ENCODE results near the gene ZFP92.

The ZFP92 gene

DNA sequence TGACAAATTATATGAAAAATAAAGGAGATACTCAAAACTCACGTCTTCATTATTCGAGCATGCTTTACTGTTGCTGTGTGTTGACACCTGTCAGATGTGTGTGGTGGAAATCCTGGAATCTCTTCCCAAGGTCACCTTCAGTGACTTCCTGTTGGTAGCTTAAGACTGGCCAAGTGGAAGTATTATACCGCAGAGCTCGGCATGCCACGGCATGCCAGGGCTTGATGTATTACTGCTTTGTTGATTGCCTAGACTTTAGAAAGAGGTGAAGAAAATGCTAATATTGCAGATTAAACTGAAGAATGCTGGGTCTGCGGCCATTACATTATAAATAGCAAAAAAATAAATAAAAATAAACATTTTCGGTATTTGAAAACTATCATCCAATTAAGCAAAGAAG is 30.0 kb downstream of the ZFP92 start:
- no peak for DNase-seq

DNA sequence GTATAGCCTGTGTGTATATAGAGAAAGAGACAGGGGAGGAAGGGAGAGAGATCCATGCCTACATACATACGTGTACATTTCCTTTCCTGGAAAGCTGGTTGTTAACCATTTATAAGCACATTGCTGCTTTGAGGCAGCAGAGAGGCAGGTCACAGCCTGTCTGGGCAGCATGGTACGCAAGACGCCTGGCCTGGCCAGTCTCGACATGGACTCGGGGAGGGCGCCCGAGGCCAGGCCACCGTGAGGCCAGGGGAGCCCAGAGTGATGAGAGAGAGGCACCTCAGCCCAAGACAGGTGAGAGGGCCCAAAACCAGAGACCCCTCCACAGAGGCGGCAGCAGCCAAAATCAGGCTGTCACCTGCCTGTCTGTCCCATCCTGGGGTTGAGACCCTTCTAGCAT is 30.7 kb downstream of the ZFP92 start:
- no peak for DNase-seq

DNA sequence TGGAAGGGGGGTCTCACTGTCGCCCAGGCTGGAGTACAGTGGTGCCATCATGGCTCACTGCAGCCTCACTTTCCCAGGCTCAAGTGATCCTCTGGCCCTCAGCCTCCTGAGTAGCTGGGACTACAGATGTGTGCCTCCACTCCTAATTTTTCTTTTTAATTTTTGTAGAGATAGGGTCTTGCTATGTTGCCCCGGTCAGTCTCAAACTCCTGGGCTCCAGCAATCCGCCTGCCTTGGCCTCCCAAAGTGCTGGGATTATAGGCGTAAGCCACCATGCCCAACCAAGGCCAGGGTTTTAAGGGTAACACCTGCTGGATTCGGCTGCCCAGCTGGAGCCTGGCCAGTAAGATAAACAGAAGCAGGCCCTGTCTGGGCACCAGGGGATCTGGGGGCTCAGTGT is 31.2 kb downstream of the ZFP92 start:
- DNase-seq: no peak

DNA sequence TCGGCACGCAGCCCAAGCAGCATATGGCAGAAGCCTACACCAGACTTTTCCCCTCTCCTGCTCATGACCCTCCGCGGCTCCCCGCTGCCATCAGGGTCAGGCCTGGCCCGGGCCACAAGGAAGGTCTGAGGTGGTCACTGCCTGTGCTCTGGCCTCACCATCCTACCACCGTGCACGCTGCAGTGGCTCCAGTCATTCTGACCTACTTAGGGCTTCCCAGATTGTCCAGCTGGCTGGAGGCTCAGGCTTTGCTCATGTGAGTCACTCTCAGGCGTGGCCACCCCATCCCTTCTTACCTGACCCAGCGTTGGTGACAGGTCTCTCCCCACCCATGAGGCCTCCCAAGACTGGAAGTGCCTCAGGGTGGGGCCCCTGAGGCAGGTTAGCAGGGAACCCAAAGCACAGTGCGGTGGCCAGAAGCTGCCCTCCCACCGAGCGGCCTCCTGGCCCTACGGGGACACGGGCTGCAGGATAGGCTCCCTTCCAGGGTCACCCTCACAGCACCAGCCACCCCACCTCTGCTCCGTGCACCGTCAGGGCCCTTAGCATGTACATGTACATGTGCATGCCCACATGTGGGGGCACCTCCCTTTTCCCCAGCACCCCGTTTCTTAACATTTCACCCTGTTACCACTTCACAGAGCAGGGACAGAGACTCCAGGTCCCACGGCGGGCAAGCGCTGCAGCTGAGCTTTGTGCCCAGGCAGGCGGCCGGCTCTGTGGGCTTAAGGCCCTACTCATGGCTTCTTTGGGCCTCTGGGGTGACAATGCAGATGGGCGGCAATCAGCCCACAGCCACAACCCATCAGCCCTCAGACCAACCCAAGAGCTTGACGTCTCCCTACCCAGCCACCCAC is 32.4 kb downstream of the ZFP92 start:
- no peak for DNase-seq

- DNase-seq: no peak
Measured at GRCh38 chrX:153444333-153445011, 33.2 kb downstream of the ZFP92 start.

DNA sequence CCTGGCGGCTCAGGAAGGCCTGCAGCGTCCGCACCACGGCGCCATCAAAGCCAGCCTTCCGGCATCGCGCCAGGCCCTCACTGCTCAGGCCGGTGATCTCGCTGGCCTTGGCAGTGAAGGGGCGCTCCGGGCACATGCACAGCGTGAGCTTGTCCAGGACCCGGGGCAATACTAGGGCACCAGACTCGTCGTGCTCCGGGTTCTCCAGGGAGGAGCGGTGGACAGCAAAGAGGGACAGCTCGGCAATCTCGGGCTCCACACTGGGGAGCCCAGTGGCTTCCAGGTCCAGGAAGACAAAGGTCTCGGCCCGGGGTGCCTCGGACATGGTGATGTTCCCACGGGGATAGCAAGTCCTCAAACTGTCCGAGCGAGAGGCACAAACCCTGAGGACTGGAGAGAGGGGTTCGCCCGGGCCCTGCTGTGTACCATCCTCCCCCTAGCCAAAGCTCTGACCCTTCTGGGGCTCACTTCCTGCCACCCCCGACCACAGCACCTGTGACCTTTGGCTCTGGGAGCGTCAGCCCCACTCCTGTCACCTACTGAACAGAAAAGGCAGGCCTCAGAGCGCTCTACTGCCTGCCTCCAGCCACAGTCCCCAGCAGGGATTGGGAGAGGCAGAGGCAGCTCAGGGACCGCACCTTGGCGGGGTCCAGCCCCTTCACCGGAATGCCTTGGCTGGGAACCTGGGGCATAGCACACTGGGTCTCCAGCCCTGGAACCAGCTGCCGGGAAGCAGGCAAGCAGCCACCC is 34.0 kb downstream of the ZFP92 start:
- DNase-seq: no peak

DNA sequence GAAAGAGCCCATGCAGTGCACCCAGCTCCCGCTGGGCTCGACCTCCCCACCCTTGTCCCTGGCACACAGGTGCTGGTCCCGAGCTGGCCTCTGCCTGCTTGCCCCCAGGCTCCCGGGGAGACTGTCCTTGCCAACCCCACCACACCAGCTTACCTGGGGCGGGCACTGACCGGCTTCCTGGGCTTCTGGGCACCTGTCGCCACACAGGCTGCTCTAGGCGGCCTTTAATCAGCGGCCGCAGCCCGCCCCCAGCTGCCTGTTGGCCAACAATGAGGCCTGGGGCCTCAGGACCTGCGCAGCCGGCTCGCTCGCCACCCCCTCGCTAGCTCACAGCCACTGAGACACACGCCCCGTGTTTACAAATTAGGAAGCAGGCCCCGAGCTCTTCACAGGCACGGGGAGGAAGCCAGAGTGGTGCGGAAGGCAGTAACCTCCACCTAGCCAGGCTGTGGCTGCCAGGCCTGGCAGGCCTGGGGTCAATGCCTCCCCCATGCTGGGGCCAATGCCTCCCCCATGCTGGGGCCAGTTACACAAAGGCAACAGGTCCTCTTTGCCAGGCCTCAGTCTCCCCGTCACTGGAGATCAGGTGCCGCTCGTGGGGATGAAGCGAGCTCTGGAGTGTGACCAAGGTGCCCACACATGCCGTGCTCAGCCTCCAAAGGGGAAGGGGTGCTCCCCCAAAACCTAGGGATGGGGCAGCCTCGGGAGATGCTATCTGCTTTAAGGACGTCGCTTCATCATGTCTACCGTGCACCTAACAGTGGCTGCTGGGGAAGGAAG is 34.8 kb downstream of the ZFP92 start, which contains the start of gene TREX2:
TREX2 (minus strand) TSS at position 201 of the 780 bp plus-strand sequence. CDS start 626 bp downstream, outside the sequence.
- DNase-seq: no peak

- DNase-seq: no peak
Measured at GRCh38 chrX:153446636-153446936, 35.3 kb downstream of the ZFP92 start.

GRCh38 chrX:153446950-153447580 is 35.8 kb downstream of the ZFP92 start:
- DNase-seq: no peak

DNA sequence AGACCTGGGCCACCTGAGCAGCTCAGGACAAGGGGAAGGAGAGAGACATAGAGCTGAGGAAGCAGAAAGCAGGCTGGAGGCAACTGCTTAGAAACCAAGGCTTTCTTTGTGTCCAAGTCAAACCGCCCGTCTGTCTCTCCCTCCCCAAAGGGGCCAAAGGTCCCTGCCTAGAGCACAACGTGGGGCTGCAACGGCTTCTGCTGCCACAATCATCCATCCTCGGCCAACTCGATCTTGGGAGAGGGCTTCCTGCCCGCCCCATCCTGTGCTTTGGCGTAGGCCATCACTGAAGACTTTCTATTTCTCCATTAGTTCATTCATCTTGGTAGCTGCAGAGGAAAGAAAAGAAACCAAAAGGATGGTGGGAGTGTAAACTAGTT is 36.3 kb downstream of the ZFP92 start:
- no peak for DNase-seq

DNA sequence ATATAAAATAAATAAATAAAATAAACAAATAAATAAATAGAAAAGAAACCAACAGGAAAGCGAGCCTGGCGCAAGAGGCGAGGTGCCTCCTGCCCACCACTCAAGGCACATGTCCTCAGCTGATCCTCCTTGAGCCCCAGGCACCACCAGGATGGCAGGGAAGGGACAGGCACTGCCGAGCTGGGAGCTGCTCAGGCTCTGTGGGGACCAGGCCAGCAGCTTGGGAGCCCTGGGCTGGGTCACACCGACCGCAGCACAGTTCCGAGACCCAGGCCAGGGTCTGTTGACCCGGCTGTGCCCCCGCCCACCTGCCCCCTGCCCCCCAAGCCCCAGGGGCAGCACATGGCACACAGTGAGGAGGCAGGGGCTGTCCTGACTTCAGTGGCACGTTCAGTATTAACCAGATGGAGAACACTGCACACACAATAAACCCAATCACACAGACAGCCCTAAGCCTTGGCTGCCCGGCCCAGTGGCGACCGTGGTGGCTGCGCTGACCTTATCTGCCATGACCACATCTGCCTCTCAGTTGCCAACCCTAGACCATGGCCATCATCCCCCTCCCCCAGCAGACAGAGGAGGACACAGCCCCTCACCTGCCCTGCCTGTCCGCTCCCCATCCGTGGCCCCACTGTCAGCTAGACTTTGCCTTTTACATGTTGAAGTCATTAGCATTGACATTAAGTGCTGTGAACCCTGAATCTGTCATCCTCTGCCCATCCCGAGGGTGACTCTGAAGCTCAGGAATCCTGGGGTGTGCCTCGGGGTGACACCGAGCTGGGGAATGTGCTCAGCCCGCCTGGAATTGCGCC is 37.5 kb downstream of the ZFP92 start:
- DNase-seq: no peak

GRCh38 chrX:153449368-153450113 is 38.3 kb downstream of the ZFP92 start:
- DNase-seq: no peak

- no peak for DNase-seq
Measured at GRCh38 chrX:153450114-153450948, 39.1 kb downstream of the ZFP92 start.

GRCh38 chrX:153450949-153451277 is 39.6 kb downstream of the ZFP92 start:
- no peak for DNase-seq

- no peak for DNase-seq
Measured at GRCh38 chrX:153454901-153455550, 43.8 kb downstream of the ZFP92 start.

GRCh38 chrX:153455571-153455970 is 44.3 kb downstream of the ZFP92 start:
- DNase-seq: no peak

GRCh38 chrX:153456161-153456560 is 44.9 kb downstream of the ZFP92 start:
- DNase-seq: no peak

- no peak for DNase-seq
Measured at GRCh38 chrX:153456704-153457103, 45.4 kb downstream of the ZFP92 start.

DNA sequence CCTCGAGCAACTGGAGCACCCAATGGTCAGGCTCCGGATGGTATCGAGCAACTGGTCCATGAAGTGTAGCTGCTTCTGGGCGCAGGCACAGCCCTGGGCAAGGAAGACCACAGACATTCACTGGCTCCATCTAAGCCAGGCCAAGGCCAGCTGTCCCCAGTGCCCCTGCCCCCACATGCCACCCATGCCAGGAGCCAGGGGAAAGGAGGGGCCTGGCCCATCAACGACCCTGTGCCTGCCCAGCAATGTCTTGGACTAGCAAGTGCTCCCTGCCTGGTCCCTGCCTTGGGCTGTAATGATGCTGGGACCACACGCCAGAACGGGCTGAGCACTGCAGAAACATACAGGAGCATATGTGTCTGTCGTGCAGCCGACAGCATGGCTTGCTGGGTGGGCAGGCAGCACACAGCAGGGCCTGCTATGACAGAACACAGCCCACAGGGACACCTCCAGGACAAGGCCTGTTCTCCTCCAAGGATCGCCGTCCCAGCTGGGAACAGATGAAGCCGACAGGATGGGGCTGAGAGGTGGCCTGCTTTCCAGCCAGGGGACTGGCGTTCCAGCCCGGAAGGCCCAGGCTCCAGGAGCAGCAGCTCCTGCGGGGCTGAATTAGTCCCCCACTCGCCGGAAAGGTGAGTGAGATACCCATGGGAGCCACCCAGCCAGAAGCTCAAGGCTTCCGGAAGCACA is 46.0 kb downstream of the ZFP92 start:
- no peak for DNase-seq

Data from islet precursor cell (in vitro differentiated cells).